ENCODE measurements around the gene KTN1. TPM values are rescaled to one million over a fixed set of nuclear protein-coding genes. Genes with fewer than 3 reads are reported as not detected.

The KTN1 gene
- total and polyA plus RNA-seq, 2 experiments from 2014 or later, result 124 to 607 TPM

- TF ChIP-seq ZNF462 (CRISPR knock-in tag; IDR thresholded peaks at IDR 0.05), result no peak
- TF ChIP-seq EZH2 (IDR thresholded peaks at IDR 0.05; ENCODE audit: low read depth, unreplicated experiment), result no peak
Observed at GRCh38 chr14:55712491-55712890, 132.5 kb downstream of the KTN1 start (continued).

- Histone ChIP-seq H3K27me3 (ENCODE audit: insufficient read depth) (no peaks in the 10 kb centered on the region), H3K4me1 (ENCODE audit: insufficient read depth) (no peaks in the 10 kb centered on the region), H3K79me2 (replicated peaks; ENCODE audit: insufficient read depth) (no peaks in the 10 kb centered on the region), H3K9me2 (ENCODE audit: insufficient read depth) (0 out of 2 replicates have a peak, but pooled peaks cover 4% of the 10 kb centered on the region), H4K20me1 (replicated peaks; ENCODE audit: insufficient read depth) (no peaks in the 10 kb centered on the region), H3F3A (replicated peaks; ENCODE audit: low read depth) (no peaks in the 10 kb centered on the region), H3K27ac (ENCODE audit: low read depth) (no peak overlapping the region), H3K36me3 (ENCODE audit: insufficient read depth) (no peaks in the 10 kb centered on the region), H3K4me3 (no peak overlapping the region), H3K4me2 (no peak overlapping the region), H2AFZ (no peak overlapping the region)
- H3K4me3 Mint-ChIP-seq, result no peak overlapping the region
- DNase-seq (ENCODE audit: low spot score), result no peak
- peaks cover 4% of the 10 kb centered on the region for H3K4me1 Mint-ChIP-seq
- H3K9me3 Mint-ChIP-seq, result no peaks in the 10 kb centered on the region; the same call in 2 of the 3 replicates
- ATAC-seq, result no peak
- no peak overlapping the region for H3K27ac Mint-ChIP-seq
- no peaks in the 10 kb centered on the region for H3K36me3 Mint-ChIP-seq (ENCODE audit: low read depth)
- H3K27me3 Mint-ChIP-seq (ENCODE audit: insufficient read depth, low read depth, poor library complexity), result peaks cover under 1% of the 10 kb centered on the region
- TF ChIP-seq ZNF462 (CRISPR knock-in tag; IDR thresholded peaks at IDR 0.05) (no peak), EZH2 (IDR thresholded peaks at IDR 0.05; ENCODE audit: low read depth, unreplicated experiment) (no peak), EZH2phosphoT487 (IDR thresholded peaks at IDR 0.05; ENCODE audit: unreplicated experiment) (no peak), JUNB (IDR thresholded peaks at IDR 0.05; ENCODE audit: unreplicated experiment) (no peak), CTCF (conservative IDR thresholded peaks at IDR 0.05; ENCODE audit: low read depth in 2 of 2) (no peak), CREB1 (CRISPR knock-in tag; IDR thresholded peaks at IDR 0.05; ENCODE audit: low read depth) (no peak), POLR2AphosphoS5 (IDR thresholded peaks at IDR 0.05; ENCODE audit: low read depth) (no peak), NANOG (IDR thresholded peaks at IDR 0.05; ENCODE audit: borderline replicate concordance) (no peak)
Observed at GRCh38 chr14:55713486-55713885, 133.5 kb downstream of the KTN1 start.
